ENCODE measurements around the gene EPG5. TPM values are rescaled to one million over a fixed set of nuclear protein-coding genes. Genes with fewer than 3 reads are reported as not detected.

Gene EPG5
- total RNA-seq, 1 experiment from 2014 or later, result 16.7 TPM

DNA sequence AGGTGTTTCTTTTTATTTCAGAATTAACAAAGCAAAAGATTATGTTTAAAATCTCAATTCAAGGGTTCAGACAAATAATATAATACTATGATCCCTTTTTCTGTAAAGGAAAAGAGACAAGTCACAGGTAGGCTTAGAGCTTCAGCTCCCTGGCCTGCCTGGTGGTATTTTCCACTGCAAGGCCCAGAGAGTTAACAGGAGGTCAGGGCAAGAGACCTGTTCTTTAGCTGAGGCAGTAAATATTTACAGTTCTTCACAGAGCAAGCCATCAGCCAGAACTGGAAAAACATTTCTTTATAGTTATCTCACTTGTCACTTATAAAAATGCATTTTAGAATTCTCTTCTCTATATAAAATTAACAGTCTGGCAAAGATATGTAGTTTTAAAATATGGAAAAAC, 70.1 kb downstream of the EPG5 start:
- no peak for TF ChIP-seq EZH2 (IDR thresholded peaks at IDR 0.05; ENCODE audit: borderline replicate concordance, low read depth, low read length, poor library complexity, severe bottlenecking)
- TF ChIP-seq CTCF (conservative IDR thresholded peaks at IDR 0.05; ENCODE audit: low read depth, low read length), result no peak
- Histone ChIP-seq H3K27ac (ENCODE audit: low read depth, low read length, poor library complexity, severe bottlenecking) (no peak overlapping the region), H3K36me3 (ENCODE audit: insufficient read depth, low read length, poor library complexity, severe bottlenecking) (peaks cover 6% of the 10 kb centered on the region), H3K9me3 (ENCODE audit: low read depth, low read length, poor library complexity, severe bottlenecking) (no peaks in the 10 kb centered on the region), H3K27me3 (replicated peaks; ENCODE audit: insufficient read depth, low read depth, low read length, poor library complexity) (no peaks in the 10 kb centered on the region), H3K4me1 (ENCODE audit: insufficient read depth, low read length, poor library complexity, severe bottlenecking) (no peaks in the 10 kb centered on the region), H3K4me3 (ENCODE audit: low read depth, low read length, poor library complexity, severe bottlenecking) (no peak overlapping the region)
- DNase-seq (ENCODE audit: low spot score), result no peak
- ChIA-PET CTCF (no interaction called here), POLR2A (ENCODE audit: low non-redundant PET) (no interaction called here)
- intact Hi-C loops (cut with micrococcal nuclease; ENCODE audit: unreplicated experiment), result no loop called here
- no TSS peak for BruUV-seq (replicated peaks)

- no peak overlapping the region for H3K4me3 ChIP-seq (ENCODE audit: low read depth, low read length, poor library complexity, severe bottlenecking)
- H3K36me3 ChIP-seq (ENCODE audit: insufficient read depth, low read length, poor library complexity, severe bottlenecking), result peaks cover 6% of the 10 kb centered on the region
- H3K9me3 ChIP-seq (ENCODE audit: low read depth, low read length, poor library complexity, severe bottlenecking), result no peaks in the 10 kb centered on the region
- intact Hi-C loops (cut with micrococcal nuclease; ENCODE audit: unreplicated experiment), result no loop called here
- ChIA-PET POLR2A (ENCODE audit: low non-redundant PET) (no interaction called here), CTCF (no interaction called here)
- no peak for TF ChIP-seq EZH2 (IDR thresholded peaks at IDR 0.05; ENCODE audit: borderline replicate concordance, low read depth, low read length, poor library complexity, severe bottlenecking)
- no peak for TF ChIP-seq CTCF (conservative IDR thresholded peaks at IDR 0.05; ENCODE audit: low read depth, low read length)
- no peaks in the 10 kb centered on the region for H3K4me1 ChIP-seq (ENCODE audit: insufficient read depth, low read length, poor library complexity, severe bottlenecking)
- no TSS peak for BruUV-seq (replicated peaks)
- DNase-seq (ENCODE audit: low spot score), result no peak
- H3K27ac ChIP-seq (ENCODE audit: low read depth, low read length, poor library complexity, severe bottlenecking), result no peak overlapping the region
- no peaks in the 10 kb centered on the region for H3K27me3 ChIP-seq (replicated peaks; ENCODE audit: insufficient read depth, low read depth, low read length, poor library complexity)
Measured at GRCh38 chr18:45896452-45896851, 70.7 kb downstream of the EPG5 start.

DNA sequence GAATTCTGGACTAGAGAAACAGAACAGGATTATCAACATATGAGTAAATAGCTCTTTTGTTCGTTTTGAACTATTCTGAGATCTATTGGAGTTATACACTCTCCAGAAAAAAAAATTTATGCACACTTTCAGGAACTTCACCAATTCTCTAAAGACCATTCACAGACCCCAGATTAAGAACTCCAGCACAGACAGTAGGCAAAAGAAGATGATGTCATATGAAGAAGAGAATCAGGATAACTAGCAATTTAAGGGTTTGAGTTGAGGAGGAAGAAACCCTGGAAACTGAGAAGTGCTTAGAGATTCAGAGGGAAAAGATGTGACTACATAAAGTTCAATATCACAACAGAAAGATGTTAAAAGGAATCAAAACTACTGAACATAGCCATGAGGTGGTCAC, 71.8 kb downstream of the EPG5 start:
- no TSS peak for BruUV-seq (replicated peaks)
- TF ChIP-seq CTCF (conservative IDR thresholded peaks at IDR 0.05; ENCODE audit: low read depth, low read length) (no peak), EZH2 (IDR thresholded peaks at IDR 0.05; ENCODE audit: borderline replicate concordance, low read depth, low read length, poor library complexity, severe bottlenecking) (no peak)
- H3K4me3 ChIP-seq (ENCODE audit: low read depth, low read length, poor library complexity, severe bottlenecking), result no peak overlapping the region
- no peaks in the 10 kb centered on the region for H3K27me3 ChIP-seq (replicated peaks; ENCODE audit: insufficient read depth, low read depth, low read length, poor library complexity)
- H3K36me3 ChIP-seq (ENCODE audit: insufficient read depth, low read length, poor library complexity, severe bottlenecking), result peaks cover 6% of the 10 kb centered on the region
- no peak overlapping the region for H3K27ac ChIP-seq (ENCODE audit: low read depth, low read length, poor library complexity, severe bottlenecking)
- POLR2A ChIA-PET (ENCODE audit: low non-redundant PET), result no interaction called here
- CTCF ChIA-PET, result interaction anchor here (1.2 kb wide), 1 partner anchor 16 kb away, joined by 5 read pairs; no protein-coding TSS in a partner anchor
- H3K9me3 ChIP-seq (ENCODE audit: low read depth, low read length, poor library complexity, severe bottlenecking), result no peaks in the 10 kb centered on the region
- H3K4me1 ChIP-seq (ENCODE audit: insufficient read depth, low read length, poor library complexity, severe bottlenecking), result no peaks in the 10 kb centered on the region
- intact Hi-C loops (cut with micrococcal nuclease; ENCODE audit: unreplicated experiment), result no loop called here
- no peak for DNase-seq (ENCODE audit: low spot score)
